HEK293T (cell line): ENCODE data around the gene KMT2B.

ENCODE experiments used
- FOXK2 ChIP-seq: fragments of 450-650 bp; IDR thresholded peaks from 2 replicates; pipeline ENCODE4 v1.6.1; 2016; ENCODE audit warnings: mild to moderate bottlenecking
- FOXM1 ChIP-seq: fragments of 450-650 bp; IDR thresholded peaks from 2 replicates; pipeline ENCODE4 v1.6.1; 2017; ENCODE audit warnings: mild to moderate bottlenecking, borderline replicate concordance
- NFRKB ChIP-seq: fragments of 450-650 bp; IDR thresholded peaks from 2 replicates; pipeline ENCODE4 v1.6.1; 2016; ENCODE audit warnings: mild to moderate bottlenecking, moderate library complexity
- SP1 ChIP-seq: fragments of 450-650 bp; IDR thresholded peaks from 2 replicates; pipeline ENCODE4 v1.6.1; 2017
- TARDBP ChIP-seq: fragments of 450-650 bp; IDR thresholded peaks from 2 replicates; pipeline ENCODE4 v1.6.1; 2016
- ZNF384 ChIP-seq: fragments of 450-650 bp; IDR thresholded peaks from 2 replicates; pipeline ENCODE4 v1.6.1; 2016

DNA sequence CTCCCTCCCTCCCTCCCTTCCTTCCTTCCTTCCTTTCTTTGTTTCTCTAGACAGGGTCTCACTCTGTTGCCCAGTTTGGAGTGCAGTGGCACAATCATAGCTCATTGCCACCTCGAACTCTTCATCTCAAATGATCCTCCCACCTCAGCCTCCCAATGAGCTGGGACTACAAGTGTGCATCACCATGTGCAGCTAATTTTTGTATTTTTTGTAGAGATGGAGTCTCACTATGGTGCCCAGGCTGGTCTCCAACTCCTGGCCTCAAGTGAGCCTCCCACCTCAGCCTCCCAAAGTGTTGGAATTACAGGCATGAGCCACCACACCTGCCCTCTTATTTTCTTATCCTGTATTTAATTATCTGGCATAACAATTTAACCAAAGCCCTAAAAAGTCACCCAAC is 47.1 kb upstream of the KMT2B start:
- TF ChIP-seq FOXK2 (no peak), FOXM1 (no peak), NFRKB (no peak), SP1 (no peak), ZNF384 (no peak), TARDBP (no peak)
